GM19452 (cell line): Measurements from ENCODE around the gene GNG12.

Experiments
- ATAC-seq: cut with Tn5 transposase; IDR thresholded peaks from one replicate; pipeline ENCODE4 v1.9.1; 2021; ENCODE audit not compliant: unreplicated experiment

GNG12 gene

DNA sequence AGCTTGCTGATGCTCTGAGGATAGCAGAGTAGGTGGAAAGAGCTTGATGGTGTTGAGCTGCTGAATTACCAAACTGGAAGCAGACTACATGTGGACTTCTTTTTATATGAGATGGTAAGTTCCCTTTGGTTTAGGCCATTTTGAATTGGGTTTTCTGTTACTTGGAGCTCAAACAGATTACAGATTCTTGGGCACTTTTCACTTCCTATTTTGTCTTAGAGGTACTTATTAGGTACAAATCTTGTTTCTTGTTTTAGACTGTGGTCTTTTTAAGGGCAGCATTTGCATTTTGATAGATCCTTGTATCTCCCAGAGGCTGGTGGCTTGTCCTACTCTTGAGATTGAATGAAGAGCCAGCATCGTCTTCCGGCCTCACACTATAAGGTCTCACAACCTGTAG is 78.1 kb downstream of the GNG12 start:
- ATAC-seq: no peak

DNA sequence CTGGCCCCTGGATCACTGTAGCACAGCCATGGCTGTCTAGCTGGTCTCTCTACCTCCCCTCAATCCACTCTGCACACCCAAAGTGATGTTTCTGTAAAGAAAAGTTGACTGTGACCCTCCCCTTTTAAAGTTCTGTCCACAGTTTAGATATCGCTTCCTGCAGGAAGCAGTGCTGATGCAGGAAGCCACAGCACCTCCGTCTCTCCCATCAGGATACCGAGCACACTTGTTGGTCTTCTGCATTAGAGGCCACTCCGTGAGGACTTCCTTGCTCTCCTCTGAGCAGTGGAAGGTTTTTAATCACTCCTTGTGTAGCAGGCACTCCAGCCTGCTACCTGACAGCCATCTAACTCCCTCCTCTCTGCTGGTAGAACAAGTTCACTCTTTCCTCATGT is 78.7 kb downstream of the GNG12 start:
- no peak for ATAC-seq

DNA sequence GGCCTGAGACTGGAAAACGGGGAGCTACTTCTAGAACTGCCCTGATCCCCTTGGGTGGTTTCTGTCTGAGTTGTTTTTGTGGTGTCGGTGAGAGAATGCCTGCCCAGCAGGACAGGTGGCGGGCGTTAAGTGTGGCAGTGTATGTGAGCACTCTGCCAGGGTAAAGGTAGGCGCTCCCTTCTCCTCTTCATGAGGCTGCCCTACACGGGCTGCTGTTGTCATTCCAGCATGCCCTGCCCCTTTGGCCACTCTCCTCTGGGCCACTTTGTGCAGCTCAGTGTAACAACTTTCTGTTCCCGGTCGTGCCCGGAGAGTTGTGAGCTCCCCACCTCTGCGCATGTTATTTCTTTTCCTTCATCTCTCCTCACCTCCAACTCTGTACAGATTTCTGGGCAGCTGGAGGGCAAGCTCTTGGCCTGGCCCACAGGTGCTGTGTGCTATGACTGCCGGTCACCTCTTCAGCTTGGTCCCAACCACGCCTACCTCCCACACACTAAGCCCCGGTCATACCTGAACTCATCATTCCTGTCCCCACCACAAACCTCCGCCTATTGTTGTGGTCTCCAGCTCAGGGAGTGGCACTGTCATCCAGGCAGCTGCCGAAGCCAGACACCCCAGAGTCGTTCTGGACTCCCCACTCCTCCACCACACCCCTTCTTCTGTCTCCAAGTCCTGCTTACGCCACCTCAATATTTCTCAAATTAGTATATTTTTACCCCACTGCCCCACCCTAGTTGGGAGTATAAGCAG is 79.3 kb downstream of the GNG12 start:
- ATAC-seq: no peak

DNA sequence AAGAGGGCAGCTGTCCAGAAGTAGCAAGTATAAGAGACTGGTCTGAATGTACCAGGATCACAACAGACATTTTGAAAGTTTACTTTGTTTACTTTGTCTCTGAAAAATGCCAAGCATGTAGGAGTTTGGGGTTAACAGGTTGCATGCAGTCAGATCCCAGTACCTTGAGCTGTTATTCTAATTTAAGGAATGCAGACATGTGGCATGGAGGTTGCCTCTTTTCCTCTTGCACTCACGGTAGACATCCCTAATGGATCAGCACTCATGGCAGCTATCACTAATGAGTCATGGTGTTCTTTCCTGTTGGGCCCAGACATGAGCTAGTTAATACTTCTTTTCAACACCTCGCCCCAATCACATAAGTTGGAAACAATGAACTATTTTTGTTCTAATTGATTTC is 81.0 kb downstream of the GNG12 start:
- ATAC-seq: no peak

DNA sequence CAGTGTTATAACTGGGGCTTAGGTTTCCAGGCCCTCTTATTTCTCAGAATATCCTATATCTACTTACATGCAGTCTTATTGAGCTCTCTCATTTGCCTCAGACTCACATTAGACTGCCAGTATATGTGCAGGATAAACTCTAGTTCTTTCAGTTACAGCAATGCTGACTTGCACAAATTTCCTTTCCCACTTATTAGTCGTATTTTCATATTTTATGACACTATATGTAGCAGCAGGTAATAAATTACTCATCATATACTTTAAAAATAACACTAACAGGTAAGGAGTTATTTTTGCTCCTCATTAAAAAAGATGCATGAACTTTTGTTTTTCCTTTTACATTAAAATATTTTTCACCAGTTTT is 82.6 kb downstream of the GNG12 start:
- no peak for ATAC-seq

DNA sequence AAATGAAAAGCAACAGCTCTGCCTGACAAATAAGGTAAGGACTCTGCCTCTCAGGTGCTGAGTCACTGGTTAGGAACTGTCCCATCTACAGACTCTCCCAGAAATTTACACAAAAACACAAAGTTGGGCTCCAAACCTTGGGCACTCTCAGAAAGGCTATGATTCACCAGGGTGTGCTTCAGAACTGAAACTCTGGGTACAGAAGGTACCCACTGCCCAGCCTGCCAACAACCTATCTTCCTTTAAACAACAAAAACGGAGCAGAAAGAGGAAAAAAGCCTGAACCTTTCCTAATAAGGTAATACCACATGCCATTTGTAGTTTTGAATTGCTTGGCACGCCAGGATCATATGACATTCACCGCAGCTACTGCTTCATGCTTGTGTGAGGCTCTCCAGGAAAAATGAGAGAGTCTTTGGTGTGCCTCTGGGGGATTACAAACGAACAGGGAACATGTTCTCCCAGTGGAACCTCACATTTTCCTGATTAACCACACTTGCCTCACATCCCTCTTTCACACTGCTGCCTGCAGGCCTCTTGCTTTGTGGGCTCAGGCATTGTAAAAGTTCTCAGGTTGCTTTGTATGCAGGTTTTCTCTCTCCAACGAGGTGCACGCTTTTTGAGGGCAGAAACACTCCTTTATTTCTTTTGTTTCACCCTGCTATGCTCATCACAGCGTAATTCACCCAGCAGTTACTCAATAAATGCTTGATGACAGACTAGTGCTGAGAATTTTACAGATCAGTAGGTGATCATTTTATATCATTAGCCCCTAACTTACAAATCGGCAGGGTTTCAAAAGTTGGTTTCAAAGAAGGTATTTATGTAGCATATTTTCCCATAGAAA is 83.2 kb downstream of the GNG12 start:
- no peak for ATAC-seq

DNA sequence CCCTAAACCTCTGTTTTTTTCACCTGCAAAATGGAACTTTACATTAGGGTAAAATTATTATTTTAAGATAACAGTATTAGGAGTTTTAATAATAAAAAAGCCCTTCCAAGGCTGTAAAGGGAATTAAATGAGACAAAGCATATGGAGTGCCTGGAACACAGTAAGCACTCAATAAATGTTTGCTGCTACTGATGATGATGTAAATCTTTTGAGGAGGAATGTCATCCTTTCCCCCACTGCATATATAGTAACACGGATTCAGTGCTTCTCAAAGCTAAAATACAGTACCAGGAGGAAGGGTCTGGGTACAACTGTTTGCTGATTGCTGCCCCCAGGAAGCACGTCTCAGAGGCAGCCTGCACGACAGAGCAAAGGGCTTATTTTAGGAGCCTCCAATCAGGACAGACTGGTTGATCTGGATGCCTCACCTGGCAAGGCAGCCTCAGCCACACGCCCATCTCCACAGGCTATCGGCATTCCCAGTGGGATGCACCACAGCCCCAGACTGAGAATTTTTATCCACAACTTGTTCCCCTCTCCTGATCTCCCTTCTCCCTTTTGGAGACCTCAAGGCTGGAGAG is 83.9 kb downstream of the GNG12 start:
- ATAC-seq: no peak

DNA sequence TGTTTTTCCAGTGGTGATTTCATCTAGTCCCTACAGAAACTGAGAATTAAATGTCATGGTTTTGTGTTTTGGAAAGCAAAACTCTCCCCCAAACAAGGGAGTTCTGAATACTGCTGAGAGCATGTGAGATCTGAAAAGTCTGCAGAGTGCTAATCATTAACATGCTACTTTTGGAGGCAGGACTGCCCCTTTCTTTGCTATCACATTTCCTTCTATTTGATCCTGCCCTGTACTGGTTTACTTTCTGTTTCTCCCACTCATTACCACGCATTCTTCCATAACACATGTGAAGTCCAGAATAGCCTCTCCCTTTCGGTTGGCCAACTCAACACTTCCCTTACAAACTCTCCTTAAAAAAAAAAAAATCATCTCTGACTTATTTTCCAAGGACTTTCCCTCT is 84.6 kb downstream of the GNG12 start:
- ATAC-seq: peak; percentile 87

DNA sequence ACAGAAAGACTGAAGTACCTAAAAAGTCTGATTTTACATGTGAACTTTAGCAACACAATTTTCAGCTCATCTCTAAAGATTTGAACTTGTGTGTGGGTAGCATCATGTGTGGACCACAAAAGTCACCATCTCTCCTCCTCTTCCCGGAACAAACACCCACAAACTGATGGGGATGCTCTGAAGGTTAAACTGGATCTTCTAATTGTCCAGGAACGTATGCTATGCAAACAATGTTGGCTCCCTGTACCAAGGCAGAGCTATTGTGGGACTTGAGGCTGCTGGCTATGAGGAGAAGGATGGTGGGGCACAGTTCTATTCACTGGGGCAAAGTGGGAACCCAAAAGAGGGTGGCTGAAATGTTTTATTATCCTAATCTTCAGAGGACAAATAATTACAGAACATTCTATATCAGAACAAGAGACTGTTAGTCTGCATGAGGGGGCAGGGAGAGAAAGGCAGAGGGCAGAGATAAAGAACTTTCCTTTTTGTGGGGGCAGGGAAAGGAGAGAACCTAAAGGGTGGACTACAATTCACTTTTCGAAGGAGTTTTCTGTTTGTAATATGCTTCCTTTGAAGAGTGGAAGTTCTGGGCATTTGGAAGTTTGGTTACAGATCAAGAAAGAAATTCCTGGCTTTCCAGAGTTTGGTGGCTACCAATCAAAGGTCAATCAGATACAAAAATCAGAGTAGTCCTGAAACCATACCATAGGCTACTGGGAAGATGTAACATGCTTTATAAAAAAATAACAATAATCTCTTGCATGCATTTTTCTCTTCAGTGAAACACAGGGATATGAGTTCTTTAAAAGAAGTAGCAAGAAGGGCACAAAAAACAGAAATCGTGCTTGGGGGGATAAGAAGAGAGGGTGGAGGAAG is 85.4 kb downstream of the GNG12 start:
- ATAC-seq: no peak

DNA sequence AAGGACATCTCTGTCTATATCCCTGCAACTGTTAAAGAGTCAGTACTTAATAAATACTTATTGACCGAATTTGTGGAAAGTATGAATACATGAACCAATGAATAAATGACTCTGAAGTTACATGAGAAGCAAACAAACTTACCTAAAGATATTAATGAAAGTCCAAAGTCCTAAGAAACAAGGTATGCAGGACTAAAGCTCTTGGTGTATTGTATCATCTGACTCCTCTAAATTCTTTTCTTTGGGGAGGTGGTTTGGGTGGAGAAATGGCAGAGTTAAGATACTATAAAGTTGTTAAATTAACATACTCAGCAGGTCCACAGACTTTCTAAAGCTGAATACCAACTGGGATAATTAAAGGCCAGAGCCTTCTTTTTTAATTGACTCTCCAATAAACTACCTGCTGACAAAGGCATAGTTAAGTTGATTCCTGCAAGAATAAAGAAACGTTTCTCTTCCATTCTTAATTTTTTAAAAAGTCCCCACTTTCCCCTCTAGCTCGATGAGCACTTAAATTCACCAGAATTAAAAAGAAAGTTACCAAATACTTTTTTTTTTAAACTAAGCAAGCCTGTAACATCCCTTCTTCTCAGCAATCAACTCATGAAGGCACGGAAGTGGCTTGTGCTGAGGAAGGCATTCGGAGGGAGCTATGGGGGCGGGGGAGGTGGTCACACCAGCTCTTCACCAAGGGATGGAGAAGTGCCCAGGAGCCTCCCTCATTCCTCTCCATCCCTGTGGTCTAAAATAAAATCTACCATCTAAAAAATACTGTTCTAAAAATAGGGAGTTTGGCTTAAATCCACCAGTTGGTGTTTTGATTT is 87.2 kb downstream of the GNG12 start:
- no peak for ATAC-seq

DNA sequence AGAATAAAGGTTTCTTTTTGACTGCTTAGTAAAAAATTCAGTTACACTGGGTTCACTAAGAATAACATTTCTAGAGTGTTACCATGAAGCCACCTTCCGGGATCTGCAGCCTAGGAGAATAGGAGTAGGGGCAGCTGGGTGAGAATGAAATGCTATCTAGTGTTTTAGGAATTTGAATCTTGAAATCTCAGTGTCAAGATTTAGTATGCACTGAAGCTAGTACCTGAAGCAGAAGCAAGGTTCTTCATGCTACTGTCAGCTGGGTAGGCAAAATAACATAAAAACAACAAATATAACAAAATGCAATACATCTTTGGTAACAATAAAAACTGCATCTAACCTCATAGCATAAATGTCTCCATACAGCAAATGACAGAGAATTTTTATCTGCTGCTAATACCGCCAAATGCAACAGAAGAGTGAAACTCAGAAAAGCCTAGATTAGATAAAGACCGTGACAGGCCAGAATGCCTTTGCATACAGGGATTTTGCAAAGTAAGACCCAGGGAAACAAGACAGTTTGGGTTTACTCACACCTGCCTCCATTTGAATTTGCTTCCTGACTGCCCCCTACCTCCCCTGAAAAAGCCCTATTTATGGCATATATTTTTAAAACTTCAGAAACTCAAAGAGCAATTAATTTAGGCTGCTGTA is 90.1 kb downstream of the GNG12 start:
- ATAC-seq: no peak

DNA sequence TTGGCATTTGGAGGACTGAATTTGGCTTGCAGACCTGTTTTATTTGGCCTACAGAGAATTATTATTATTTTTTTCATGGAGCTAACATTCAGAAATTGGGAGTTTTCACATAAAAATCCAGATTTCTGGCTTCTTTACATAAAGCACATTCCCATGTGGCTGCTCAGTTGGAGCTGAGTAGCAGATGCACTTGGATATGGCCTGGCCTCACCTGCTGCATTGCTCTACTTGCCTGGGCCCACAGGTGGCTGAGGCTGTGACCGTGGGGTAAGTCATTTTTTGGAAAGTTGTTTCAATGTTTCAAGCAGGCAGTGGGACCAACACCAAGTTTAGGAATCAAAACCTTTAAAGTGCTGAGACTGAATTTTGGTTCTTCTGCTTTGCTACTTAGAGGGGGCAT is 91.5 kb downstream of the GNG12 start:
- no peak for ATAC-seq

DNA sequence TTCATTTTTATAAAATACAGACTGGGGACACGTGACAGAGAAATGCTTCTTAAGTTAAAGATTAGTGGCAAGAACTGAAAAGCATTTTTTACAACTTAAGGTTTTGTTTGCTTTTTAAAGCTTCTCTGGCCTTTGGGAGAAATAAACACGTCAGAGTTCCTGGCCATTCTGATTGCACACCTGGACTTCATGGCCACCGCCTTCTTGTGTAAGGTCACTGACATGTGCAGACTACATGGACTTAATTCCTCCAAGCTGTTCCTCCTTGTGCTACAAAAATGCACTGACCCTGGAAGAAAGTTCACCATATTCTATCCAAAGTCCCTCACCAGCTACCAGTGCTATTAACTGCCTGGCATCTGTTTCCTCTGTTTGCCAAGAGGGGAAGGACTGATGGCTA is 92.1 kb downstream of the GNG12 start:
- no peak for ATAC-seq

DNA sequence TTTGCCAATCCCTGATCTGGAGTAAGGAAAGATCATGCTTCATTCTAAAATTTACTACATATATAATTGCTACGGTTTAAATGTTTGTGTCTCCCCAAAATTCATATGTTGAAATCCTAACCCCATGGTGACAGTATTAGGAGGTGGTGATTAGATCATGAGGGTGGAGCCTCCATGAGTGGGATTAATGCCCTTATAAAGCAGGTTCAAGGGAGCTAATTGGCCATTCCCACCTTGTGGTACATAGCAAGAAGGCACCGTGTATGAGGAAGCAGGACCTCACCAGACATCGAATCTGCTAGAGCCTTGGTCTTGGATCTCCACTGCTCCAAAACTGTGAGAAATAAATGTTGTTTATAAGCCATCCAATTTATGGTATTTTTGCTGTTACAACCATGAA is 92.7 kb downstream of the GNG12 start:
- no peak for ATAC-seq

DNA sequence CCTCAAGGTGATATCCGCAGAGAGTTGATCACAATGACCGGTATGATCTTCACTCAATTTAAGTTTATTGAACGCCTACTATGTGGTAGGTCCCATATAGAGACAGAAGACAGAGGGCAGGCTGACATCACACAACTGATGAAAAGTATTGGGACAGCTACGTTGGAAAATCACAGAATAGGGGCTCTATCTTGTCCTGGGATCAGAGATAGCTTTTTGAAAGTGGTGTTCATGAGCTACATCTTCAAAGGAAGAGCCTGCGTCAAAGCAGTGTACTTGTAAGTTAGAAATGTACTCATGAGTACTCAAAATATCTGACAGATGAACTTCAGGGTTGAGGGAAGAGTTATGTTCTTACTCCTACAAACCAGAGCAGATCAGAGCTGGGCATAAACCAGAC is 93.9 kb downstream of the GNG12 start:
- ATAC-seq: no peak

DNA sequence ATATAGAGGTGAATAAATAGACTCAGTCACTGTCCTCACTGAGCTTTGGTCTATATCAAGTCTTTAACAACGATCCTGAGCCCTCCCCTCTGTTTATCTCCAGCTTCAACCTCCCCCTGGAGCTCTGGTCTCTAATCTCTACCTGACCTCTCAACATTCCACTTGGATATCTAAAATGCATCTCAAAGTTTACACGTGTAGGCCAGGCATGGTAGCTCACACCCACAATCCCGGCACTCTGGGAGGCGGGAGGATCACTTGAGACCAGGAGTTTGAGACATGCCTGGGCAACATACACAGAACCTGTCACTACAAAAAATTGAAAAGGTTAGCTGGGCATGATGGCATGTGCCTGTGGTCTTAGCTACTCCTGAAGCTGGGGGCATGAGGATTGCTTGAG is 94.9 kb downstream of the GNG12 start:
- no peak for ATAC-seq

DNA sequence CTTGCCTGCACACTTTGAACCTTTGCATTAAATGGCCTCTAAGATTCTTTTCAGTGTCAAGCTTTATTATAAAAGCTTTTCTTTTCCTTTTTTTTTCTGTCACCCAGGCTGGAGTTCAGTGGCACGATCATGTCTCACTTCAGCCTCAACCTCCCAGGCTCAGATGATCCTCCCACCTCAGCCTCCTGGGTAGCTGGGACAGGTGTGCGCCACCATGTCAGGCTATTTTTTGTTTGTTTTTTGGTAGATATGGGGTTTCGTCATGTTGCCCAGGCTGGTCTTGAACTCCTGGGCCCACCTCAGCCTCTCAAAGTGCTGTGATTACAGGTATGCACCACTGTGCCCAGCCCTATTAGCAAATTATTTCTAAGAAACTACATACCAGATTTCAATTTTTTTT is 95.4 kb downstream of the GNG12 start:
- ATAC-seq: no peak

DNA sequence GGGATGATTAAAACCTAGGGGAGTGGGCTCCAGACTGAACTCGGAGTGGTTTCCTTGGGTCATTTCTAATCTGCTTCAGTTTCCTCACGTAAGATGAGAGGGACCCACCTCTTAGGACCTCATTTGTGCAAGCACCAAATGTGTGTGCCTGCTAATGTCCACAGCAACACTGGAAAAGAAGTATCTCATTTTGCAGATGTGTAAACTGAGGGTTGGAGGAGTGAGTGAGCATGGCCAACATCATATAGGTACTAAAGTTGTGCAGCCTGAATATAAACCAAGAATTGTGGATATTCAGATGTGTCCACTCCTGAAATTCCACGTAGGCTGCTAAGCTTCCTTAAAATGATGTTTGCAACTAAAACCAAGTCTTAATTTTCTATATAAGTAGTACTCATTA is 96.5 kb downstream of the GNG12 start:
- ATAC-seq: no peak

DNA sequence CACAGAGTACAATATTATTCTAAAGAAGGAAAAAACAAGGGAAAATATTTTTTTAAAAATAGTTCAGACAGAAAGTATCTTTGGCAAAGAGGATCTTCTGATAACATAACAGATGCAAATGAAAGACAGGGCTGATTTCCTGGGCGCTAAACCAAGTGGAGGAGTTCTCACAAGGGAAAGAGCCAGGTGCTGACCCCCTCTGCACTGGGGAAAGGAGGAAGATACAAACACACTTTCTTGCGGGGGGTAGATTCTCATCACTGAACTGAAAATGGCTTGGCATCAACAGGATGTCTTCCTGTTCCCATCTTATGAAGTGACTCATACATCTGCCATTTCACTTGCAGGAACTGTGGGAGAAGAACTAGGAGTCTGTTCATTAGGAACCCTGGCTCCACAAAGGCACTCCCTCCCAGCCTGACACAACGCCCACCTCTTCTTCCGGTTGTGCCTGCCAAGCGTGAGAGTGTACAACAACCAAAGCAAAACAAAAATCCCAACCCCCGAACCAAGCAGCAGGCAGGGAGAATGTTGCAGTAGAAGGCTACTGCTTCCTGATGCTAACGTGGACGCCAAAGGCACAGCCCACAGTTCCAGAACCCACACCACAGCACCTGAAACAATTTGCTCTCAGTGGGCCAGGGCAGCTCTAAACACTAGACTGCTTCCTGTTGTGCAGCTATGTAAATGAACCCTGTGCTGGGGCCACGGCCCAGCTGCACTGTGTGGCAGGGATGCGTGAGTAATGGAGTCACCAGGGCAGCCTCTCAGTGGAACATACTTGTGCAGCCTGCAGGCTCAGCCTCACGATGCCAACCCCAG is 97.2 kb downstream of the GNG12 start:
- ATAC-seq: peak; percentile 94
